ENCODE results near the gene GALNT18. TPM values are rescaled to one million over a fixed set of nuclear protein-coding genes. Genes with fewer than 3 reads are reported as not detected.

The GALNT18 gene
- total RNA-seq, 1 experiment from 2014 or later: 1.7 TPM

DNA sequence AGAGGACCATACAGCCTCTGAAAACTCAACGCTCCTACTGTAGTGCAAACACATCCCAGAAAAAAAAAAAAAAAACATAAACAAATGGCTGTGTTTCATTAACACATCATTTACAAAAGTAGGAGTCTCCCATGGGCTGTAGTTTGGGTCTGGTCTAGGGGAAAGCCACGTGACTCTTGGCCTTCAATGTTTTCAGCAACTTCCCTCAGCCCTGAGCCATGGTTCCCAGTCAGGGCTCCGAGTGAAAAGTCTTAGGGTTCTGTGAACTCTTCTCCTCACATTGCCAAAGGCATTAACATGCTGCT, 327.3 kb downstream of the GALNT18 start:
- no peak overlapping the region for H4K5ac ChIP-seq (ENCODE audit: insufficient read length, low read depth, low read length)
- no peak overlapping the region for H2BK12ac ChIP-seq (ENCODE audit: insufficient read length, low read depth, low read length)
- H3K4me1 ChIP-seq (ENCODE audit: insufficient read depth, low read length): no peaks in the 10 kb centered on the region
- no peak overlapping the region for H2BK120ac ChIP-seq (ENCODE audit: low read depth, low read length, poor library complexity, severe bottlenecking)
- H3K14ac ChIP-seq (ENCODE audit: insufficient read depth, low read length): no peak overlapping the region
- no peak overlapping the region for H2AFZ ChIP-seq (ENCODE audit: low read length)
- no peak overlapping the region for H2BK15ac ChIP-seq (ENCODE audit: low read depth, low read length)
- Mint-ChIP-seq H3K27me3 (ENCODE audit: low read depth) (peaks cover 3% of the 10 kb centered on the region), H3K27ac (no peak overlapping the region), H3K36me3 (ENCODE audit: insufficient read depth in 1 of 3, low read depth in 3 of 3) (no peaks in the 10 kb centered on the region), H3K4me1 (peaks cover 0 to 5% of the 10 kb centered on the region in 2 experiments; a peak in 1 of 4 replicates), H3K9me3 (no peaks in the 10 kb centered on the region), H3K4me3 (no peak overlapping the region)
- no peak overlapping the region for H3K9ac ChIP-seq (ENCODE audit: extremely low read depth, insufficient read length, low read length)
- no peak overlapping the region for H3K4me2 ChIP-seq (ENCODE audit: insufficient read depth, insufficient read length, low read length)
- no peaks in the 10 kb centered on the region for H3K9me3 ChIP-seq (ENCODE audit: control insufficient read depth, low read depth, low read length)
- no peak overlapping the region for H3K4ac ChIP-seq (ENCODE audit: low read depth, low read length)
- H3T11ph ChIP-seq (ENCODE audit: low read length): no peak overlapping the region
- no peak overlapping the region for H4K91ac ChIP-seq (ENCODE audit: insufficient read length, low read depth, low read length)
- H4K8ac ChIP-seq (replicated peaks; ENCODE audit: insufficient read length, low read depth, low read length): no peak overlapping the region
- H3K79me2 ChIP-seq (ENCODE audit: insufficient read depth, low read length): no peaks in the 10 kb centered on the region
- H2AK5ac ChIP-seq (ENCODE audit: insufficient read length, low read length): no peak overlapping the region
- DNase-seq: no peak
- no peaks in the 10 kb centered on the region for H3K79me1 ChIP-seq (ENCODE audit: insufficient read depth, low read depth, low read length, poor library complexity, severe bottlenecking)
- no peaks in the 10 kb centered on the region for H4K20me1 ChIP-seq (ENCODE audit: control insufficient read depth, insufficient read depth, insufficient read length)
- H3K56ac ChIP-seq (ENCODE audit: insufficient read length, low read depth, low read length): no peak overlapping the region
- no peak overlapping the region for H3K27ac ChIP-seq (ENCODE audit: insufficient read length, low read depth, low read length)
- WGBS (ENCODE audit: extremely low coverage, insufficient read length, low lambda C conversion rate): no CpG with 5 or more reads among the region's 3 CpGs
- H3K23ac ChIP-seq (ENCODE audit: insufficient read length, low read depth, low read length): no peak overlapping the region
- no peak overlapping the region for H2BK5ac ChIP-seq (ENCODE audit: insufficient read length, low read length)
- no peak overlapping the region for H3K18ac ChIP-seq (ENCODE audit: insufficient read length, low read depth, low read length)
- TF ChIP-seq, protein P1, sequence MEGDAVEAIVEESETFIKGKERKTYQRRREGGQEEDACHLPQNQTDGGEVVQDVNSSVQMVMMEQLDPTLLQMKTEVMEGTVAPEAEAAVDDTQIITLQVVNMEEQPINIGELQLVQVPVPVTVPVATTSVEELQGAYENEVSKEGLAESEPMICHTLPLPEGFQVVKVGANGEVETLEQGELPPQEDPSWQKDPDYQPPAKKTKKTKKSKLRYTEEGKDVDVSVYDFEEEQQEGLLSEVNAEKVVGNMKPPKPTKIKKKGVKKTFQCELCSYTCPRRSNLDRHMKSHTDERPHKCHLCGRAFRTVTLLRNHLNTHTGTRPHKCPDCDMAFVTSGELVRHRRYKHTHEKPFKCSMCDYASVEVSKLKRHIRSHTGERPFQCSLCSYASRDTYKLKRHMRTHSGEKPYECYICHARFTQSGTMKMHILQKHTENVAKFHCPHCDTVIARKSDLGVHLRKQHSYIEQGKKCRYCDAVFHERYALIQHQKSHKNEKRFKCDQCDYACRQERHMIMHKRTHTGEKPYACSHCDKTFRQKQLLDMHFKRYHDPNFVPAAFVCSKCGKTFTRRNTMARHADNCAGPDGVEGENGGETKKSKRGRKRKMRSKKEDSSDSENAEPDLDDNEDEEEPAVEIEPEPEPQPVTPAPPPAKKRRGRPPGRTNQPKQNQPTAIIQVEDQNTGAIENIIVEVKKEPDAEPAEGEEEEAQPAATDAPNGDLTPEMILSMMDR (conservative IDR thresholded peaks at IDR 0.05): no peak
- H2BK20ac ChIP-seq (ENCODE audit: low read depth, low read length, poor library complexity, severe bottlenecking): no peak overlapping the region
- H3K23me2 ChIP-seq (ENCODE audit: insufficient read length, low read depth, low read length, poor library complexity, severe bottlenecking): no peaks in the 10 kb centered on the region
- no peaks in the 10 kb centered on the region for H3K27me3 ChIP-seq (ENCODE audit: insufficient read depth, low read length)
